GM18951 (cell line): ENCODE measurements around the gene BARX1.
"Not testable (repeated sequence)": the region's sequence is repeated elsewhere in the genome, so short reads cannot be mapped to it uniquely, and the experiment has no call there.

Experiments used
- POLR2A ChIP-seq: IDR thresholded peaks from 4 replicates; pipeline ENCODE4 v1.6.1; 2011; ENCODE audit warnings: mild to moderate bottlenecking; ENCODE audit not compliant: insufficient read length, insufficient read depth; ENCODE audit errors: extremely low read depth
- in situ Hi-C: fragments of 300-500 bp; cut with MboI; formaldehyde crosslinking; loops from one replicate; pipeline ENCODE4 v1.12.0; 2022; ENCODE audit warnings: low sequenced_read_pairs, mixed read lengths, inconsistent platforms; ENCODE audit not compliant: unreplicated experiment

BARX1 gene

DNA sequence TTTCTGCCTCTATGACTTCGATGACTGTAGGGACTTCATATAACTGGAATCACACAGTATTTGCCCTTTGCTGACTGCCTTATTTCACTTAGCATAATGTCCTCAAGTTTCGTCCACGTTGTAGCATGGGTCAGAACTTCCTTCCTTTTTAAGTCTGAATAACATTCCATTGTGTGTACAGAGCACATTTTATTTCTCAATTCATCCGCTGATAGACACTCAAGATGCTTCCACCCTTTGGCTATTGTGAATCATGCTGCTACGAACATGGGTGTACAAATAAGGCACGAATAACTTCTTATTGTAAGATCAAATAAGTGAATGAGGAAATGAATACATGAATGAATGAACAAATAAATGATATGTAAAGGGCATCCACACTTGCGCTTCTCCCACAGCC, 13.0 kb downstream of the BARX1 start:
- no peak for TF ChIP-seq POLR2A
- in situ Hi-C loops = no loop called here

DNA sequence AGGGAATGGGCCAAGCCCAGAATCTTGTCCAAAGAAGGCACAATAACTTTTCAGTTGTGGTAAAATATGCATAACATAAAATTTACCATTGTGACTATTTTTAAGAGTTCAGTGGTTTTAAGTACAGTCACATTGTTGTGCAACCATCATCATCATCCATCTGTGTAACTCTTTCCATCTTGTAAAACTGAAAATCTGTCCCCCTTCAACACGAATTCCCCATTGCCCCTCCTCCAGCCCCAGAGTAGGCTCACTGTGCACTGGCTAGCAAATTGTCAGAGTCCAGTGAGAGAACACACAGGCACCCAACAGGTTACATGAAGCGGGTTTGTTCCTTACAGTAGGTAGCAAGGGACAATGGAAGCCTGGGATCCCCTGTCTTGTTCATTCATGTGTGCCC, 13.7 kb downstream of the BARX1 start:
- in situ Hi-C loops = no loop called here
- no peak for TF ChIP-seq POLR2A

DNA sequence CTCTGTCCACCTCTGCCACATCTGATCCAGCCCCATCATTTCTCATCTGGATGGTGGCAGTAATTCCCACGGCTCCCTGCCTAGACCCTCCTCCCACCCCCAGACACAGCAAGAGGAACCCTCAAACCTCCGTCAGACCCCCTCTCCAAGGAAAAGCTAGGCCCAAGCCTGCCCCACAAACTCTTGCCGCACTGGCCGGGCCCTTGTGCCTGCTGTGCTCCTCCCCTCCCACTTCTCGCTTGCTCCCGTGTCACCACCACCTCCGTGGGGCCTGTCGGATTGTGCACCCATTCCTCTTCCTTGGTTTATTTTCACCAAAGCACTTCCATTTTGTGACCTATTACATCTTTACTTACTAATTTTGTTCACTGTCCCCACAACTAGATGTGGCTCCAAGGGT, 14.2 kb downstream of the BARX1 start:
- no peak for TF ChIP-seq POLR2A
- in situ Hi-C loops = no loop called here

DNA sequence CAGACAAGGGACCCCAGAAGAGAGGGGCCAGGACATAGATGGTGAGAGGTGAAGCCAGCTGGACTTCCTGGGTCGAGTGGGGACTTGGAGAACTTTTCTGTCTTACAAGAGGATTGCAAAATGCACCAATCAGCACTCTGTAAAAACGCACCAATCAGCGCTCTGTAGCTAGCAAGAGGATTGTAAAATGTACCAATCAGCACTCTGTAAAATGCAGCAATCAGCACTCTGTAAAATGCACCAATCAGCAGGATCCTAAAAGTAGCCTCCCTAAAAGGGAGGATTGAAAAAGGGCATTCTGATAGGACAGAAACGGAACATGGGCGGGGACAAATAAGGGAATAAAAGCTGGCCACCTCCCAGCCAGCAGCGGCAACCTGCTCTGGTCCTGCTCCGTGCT, 15.6 kb downstream of the BARX1 start:
- in situ Hi-C loops = not testable (repeated sequence)

GRCh38 chr9:93937193-93937592, 18.0 kb downstream of the BARX1 start:
- no peak for TF ChIP-seq POLR2A
- in situ Hi-C loops = no loop called here

DNA sequence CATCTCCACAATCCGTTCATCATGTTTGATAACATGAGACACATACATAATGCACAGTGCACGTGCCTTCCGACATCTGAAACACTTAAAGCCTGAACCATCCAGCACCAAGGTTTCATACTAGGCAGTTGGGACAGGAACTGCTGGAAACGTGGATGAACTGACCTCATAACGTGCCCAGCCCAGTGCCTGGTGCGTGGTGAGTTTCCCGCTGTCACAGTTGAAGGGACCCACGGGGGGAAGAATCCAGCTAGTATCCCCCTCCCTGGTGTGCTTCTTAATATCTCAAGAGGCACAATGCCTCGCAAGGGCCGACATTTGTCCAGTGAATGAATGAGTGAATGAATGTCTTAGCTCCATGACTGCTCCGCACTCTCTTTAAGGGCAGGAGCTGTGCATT, 23.2 kb downstream of the BARX1 start:
- no peak for TF ChIP-seq POLR2A
- in situ Hi-C loops = no loop called here

DNA sequence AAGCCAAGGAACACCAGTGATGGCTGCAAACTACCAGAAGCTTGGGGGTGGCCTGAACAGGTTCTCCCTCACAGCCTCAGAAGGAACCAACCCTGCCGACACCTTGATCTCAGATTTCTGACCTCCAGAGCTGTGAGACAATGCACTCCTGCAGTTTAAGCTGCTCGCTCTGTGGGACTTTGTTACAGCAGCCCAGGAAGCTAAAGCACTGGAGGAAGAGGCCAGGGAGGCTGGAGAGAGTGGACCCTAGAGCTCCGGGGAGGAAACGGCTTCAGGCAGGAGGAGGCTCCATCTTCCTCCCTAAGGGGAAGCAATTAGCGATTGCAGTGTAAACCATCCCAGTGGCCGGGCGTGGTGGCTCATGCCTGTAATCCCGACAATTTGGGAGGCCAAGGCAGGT, 25.1 kb downstream of the BARX1 start:
- in situ Hi-C loops = no loop called here
- TF ChIP-seq POLR2A = no peak

- no peak for TF ChIP-seq POLR2A
- in situ Hi-C loops = no loop called here
Measured at GRCh38 chr9:93929231-93929630, 25.9 kb downstream of the BARX1 start.

DNA sequence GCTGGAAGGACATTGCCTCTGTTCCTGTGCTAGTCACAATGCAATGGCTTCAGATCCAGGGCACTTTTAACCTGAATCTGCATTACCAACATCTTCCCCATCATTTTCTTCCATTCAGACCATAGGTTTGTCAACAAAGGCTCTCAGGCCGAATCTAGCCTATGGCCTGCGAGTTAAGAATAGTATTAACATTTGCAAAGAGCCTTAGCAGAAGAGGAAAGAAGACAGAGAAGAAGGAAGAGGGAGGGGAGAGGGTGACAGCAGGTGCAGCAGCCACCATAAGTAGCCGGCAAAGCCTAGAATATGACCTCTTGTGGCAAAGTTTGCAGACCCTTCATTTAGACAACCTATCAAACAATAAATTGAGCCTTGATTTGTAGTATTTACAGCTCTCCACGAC, 32.6 kb downstream of the BARX1 start:
- in situ Hi-C loops = no loop called here
- TF ChIP-seq POLR2A = no peak

DNA sequence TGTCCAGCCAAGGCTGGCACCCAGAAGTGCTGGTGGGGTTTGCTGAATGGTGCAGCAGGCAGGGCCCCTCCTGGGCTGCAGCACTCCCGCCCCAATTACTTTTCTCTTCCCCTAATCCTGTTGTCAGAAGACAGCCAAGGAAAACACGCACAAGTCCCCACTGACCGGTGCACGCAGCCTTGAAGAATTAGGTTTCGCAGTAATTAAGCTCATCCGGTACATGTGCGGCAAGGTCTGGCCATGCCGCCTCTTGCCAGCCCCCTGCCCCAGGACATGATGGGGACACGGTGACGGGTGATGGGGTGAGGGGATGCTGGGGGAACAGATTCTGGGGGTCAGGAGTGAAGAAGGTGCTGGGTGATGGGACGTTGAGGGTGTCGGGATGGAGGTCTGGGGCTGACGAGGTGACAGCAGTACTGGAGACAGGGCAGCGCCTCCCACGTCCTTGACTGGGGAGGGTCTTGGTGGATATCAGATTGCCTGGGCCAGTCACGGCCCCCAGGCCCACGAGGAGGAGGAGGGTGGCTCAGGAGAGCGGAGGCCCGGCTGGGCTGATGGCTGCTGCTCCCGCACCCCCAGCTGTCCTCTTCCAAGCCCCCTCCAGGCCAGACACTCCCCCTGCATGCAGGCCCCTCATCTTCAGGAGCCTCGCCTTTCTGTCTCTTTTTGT, 34.9 kb downstream of the BARX1 start:
- in situ Hi-C loops = no loop called here
- no peak for TF ChIP-seq POLR2A

- TF ChIP-seq POLR2A = no peak
- in situ Hi-C loops = no loop called here
Measured at GRCh38 chr9:93918061-93918460, 37.1 kb downstream of the BARX1 start.

GRCh38 chr9:93917121-93917853, 37.9 kb downstream of the BARX1 start:
- TF ChIP-seq POLR2A = no peak

DNA sequence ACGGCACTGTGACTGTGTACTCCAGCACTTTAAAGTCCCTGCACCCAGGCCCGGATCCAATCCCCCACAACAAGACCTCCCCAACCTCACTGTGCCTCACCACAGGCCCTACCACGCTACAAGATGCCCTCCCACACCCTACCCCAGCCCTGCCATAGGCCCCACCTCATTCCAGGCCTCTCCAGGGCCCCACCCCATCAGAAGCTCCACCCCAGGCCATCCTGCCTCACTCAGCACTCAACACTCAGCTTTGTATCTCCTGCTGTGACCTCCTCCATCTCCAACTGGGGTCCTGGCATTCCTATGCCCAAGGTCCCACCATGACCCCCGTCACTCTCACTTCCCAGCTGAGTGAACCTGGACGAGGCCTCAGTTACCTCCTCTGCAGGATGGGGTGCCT, 38.8 kb downstream of the BARX1 start:
- in situ Hi-C loops = no loop called here
- TF ChIP-seq POLR2A = no peak

More at GRCh38 chr9:93917121-93917853, 37.9 kb downstream of the BARX1 start:
- in situ Hi-C loops = no loop called here

DNA sequence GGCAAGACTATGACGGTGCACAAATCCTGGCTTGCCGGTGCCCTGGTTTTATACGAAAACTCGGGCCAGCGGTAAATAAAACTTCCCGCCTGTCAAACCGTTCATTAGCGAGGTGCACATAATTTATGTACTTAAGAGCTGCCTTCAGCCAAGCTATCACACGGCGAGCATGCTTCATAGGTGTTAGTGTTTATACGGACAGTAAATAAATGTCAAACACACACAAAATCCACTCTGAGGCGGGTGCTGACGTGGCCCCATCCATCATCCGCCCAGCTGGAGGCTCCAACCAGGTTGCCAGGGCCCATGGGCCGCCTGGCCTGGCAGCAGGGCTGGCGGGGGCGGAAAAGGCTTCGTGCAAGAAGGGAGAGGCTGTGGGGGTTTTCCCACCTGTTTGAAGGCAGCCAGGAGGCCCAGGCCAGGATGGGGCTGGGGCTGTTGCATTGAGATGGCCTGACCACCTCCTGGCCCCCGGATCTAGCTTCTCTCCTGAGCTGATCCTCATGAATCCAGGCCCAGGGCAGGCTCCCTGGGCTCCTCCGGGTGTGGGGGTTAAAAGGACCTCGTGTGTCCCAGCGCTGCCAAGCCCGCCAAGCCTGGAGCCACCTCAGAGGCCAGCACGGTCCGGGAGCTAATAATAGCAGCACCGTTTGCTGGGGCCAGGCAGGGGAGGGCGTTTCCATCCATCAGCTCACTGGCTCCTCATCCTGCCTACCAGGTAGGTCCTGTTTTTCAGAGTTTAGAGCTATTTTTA, 43.2 kb downstream of the BARX1 start:
- no peak for TF ChIP-seq POLR2A
- in situ Hi-C loops = no loop called here
